Uterus (tissue), 4 donors: ENCODE measurements around the gene CD248. TPM values are rescaled to one million over a fixed set of nuclear protein-coding genes. Genes with fewer than 3 reads are reported as not detected.
A peak's percentile ranks its signal among the peaks of the same experiment; 100 is the strongest.
"Not testable (repeated sequence)": the region's sequence is repeated elsewhere in the genome, so short reads cannot be mapped to it uniquely, and the experiment has no call there.

ENCODE experiments used
- DNase-seq, 2 donors: peaks; one replicate each; pipeline ENCODE4 v3.0.0-alpha.2; 2019 to 2020
- H3K27ac ChIP-seq, 2 donors: fragments of 200-600 bp; sonication (generic); 1 replicate in 1 of 2; 2 replicates in 1 of 2; pipeline ENCODE4 v1.5.1; 2016 to 2018
- H3K27me3 ChIP-seq, 2 donors: fragments of 200-600 bp; sonication (generic); one replicate each; pipeline ENCODE4 v1.5.1; 2018 to 2019; ENCODE audit warnings: control low read depth in 1 of 2
- H3K36me3 ChIP-seq, 2 donors: fragments of 200-600 bp; sonication (generic); one replicate each; pipeline ENCODE4 v1.5.1; 2019; ENCODE audit warnings: control low read depth in 1 of 2
- H3K4me1 ChIP-seq, 2 donors: fragments of 200-600 bp; sonication (generic); one replicate each; pipeline ENCODE4 v1.5.1; 2018 to 2019; ENCODE audit warnings: control low read depth in 1 of 2
- H3K4me3 ChIP-seq, 2 donors: fragments of 200-600 bp; sonication (generic); 1 replicate in 1 of 2; 2 replicates in 1 of 2; pipeline ENCODE4 v1.5.1; 2018 to 2019; ENCODE audit warnings: mild to moderate bottlenecking in 1 of 2
- H3K9me3 ChIP-seq, 2 donors: fragments of 200-600 bp; sonication (generic); one replicate each; pipeline ENCODE4 v1.5.1; 2019; ENCODE audit warnings: control low read depth in 1 of 2
- CTCF ChIP-seq, 4 experiments: fragments of 200-600 bp in 2 of 4; fragments of 450-650 bp in 2 of 4; sonication (generic) in 2 of 4; IDR thresholded peaks; one replicate each; pipeline ENCODE4 v1.5.1; 2016 to 2019; ENCODE audit warnings: antibody characterized with exemption in 4 of 4, mild to moderate bottlenecking in 2 of 4, moderate library complexity in 1 of 4
- POLR2A ChIP-seq, 2 donors: fragments of 450-650 bp; IDR thresholded peaks; one replicate each; pipeline ENCODE4 v1.6.1; 2016; ENCODE audit warnings: antibody characterized with exemption in 2 of 2, mild to moderate bottlenecking in 1 of 2, moderate library complexity in 1 of 2
- intact Hi-C: fragments of 100-400 bp; cut with DNase I; formaldehyde crosslinking; loops from one replicate; pipeline ENCODE4 v1.15.1; 2023; ENCODE audit warnings: low total_unique reads
- total RNA-seq, 4 donors: library from RNA; depleted of rRNA in 3 of 4; stranded (reverse); fragments of >200 nt in 3 of 4; gene quantifications; one replicate each; pipeline versions ENCODE4 v1.1.0 to v1.2.4, GENCODE V29; 2014 to 2023
- donor health status: DM: yes; HTN: yes; CAD: no.

CD248 gene
- total RNA-seq, 4 donors from 2014 or later, result 14.1 to 91.2 (median 46.2) TPM

GRCh38 chr11:66321606-66322005, 4.8 kb upstream of the CD248 start:
- intact Hi-C loops, result no loop called here
- no peak overlapping the region for H3K27ac ChIP-seq
- TF ChIP-seq POLR2A (IDR thresholded peaks at IDR 0.05), result no peak
- TF ChIP-seq CTCF (IDR thresholded peaks at IDR 0.05), result no peak

GRCh38 chr11:66320748-66321147, 3.9 kb upstream of the CD248 start:
- intact Hi-C loops, DNase-seq, H3K27me3 ChIP-seq: not testable (repeated sequence)

More at GRCh38 chr11:66321606-66322005, 4.8 kb upstream of the CD248 start:
- H3K9me3 ChIP-seq, result no peaks in the 10 kb centered on the region
- H3K36me3 ChIP-seq, result no peaks in the 10 kb centered on the region
- no peaks in the 10 kb centered on the region for H3K27me3 ChIP-seq
- DNase-seq, result no peak
- no peak overlapping the region for H3K4me3 ChIP-seq
- peaks cover 0 to 8% of the 10 kb centered on the region in 2 donors for H3K4me1 ChIP-seq

DNA sequence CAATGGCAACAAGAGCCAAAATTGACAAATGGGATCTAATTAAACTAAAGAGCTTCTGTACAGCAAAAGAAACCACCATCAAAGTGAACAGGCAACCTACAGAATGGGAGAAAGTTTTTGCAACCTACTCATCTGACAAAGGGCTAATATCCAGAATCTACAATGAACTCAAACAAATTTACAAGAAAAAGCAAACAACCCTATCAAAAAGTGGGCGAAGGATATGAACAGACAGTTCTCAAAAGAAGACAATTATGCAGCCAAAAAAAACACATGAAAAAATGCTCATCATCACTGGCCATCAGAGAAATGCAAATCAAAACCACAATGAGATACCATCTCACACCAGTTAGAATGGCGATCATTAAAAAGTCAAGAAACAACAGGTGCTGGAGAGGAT, 3.4 kb upstream of the CD248 start:
- H3K4me3 ChIP-seq, intact Hi-C loops, H3K36me3 ChIP-seq, H3K27me3 ChIP-seq, DNase-seq, H3K9me3 ChIP-seq, H3K27ac ChIP-seq, H3K4me1 ChIP-seq: not testable (repeated sequence)

More at GRCh38 chr11:66320748-66321147, 3.9 kb upstream of the CD248 start:
- not testable (repeated sequence) for H3K27ac ChIP-seq, H3K9me3 ChIP-seq, H3K4me3 ChIP-seq, H3K36me3 ChIP-seq, H3K4me1 ChIP-seq

DNA sequence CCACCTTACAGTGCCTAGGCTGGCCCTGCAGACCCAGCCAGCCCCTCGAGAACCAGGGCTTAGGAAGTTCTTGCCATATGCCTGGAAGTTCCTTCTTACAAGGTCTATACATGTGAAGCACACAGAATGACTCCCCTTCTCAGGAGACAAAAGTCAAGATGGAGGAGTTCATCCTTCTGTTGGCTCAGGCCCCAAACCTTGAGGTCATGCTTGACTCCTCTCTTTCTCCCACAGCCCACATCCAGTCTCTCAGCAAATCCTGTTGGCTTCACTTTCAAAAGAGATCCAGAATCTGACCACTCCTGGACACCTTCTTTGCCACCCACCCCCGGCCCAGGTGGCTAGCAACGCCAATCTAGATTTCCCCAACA, 1.7 kb upstream of the CD248 start:
- Histone ChIP-seq H3K36me3 (no peaks in the 10 kb centered on the region), H3K4me3 (no peak overlapping the region), H3K27ac (peak overlapping the region; percentile 60 to 82), H3K27me3 (no peaks in the 10 kb centered on the region), H3K4me1 (peaks cover 0 to 8% of the 10 kb centered on the region in 2 donors), H3K9me3 (no peaks in the 10 kb centered on the region)
- intact Hi-C loops, result no loop called here
- TF ChIP-seq CTCF (IDR thresholded peaks at IDR 0.05) (no peak), POLR2A (IDR thresholded peaks at IDR 0.05) (no peak)
- DNase-seq, result peak; percentile 32 to 59

DNA sequence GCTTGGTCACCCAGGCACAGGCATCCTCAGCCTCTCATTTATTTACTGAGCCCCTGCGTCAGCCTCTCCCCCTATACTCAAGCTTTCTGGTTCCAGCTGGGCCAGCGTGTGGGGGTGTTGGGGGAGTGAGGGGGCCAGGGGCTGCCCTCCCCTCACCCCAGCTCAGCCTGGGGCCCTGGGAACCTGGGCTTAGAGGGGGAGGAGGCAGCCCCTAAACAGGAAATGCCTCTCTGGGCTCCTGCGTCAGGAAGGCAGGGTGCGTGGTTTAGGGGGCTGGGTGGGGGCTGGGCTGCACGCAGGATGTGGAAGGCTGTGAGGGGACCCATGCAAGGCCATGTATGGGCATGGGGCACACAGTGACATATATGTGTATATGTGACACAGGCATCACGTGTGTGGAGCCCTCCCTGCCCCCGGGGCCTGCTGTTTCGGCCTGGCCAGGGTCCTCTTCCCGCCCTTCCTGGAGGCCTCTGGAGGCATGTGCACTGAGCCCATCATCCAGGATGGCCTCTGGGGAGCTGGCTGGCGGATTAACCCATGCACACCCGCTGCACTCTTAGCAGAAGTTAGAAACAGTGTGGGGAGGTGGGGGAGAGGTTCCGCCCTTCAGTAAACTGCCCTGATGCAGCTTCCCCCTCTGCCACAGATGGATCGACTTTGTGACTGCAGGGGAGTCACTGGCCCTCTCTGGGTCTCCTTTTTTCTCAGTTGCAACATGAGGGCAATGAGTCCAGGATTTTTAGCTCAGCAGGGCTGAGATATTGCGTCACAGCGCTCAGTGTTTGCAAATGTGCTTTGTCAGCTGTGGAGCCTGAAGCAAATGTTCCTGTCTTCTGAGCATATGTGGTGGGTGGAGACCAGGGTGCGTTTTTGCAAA, 1.1 kb upstream of the CD248 start:
- peak overlapping the region; percentile 82 to 93 for H3K27ac ChIP-seq
- H3K4me1 ChIP-seq, result peaks cover 0 to 15% of the 10 kb centered on the region in 2 donors

More for the DNA sequence above, 1.1 kb upstream of the CD248 start:
- Histone ChIP-seq H3K9me3 (no peaks in the 10 kb centered on the region), H3K4me3 (peak overlapping the region in 1 of 2 donors; percentile 48), H3K27me3 (no peaks in the 10 kb centered on the region), H3K36me3 (no peaks in the 10 kb centered on the region)
- TF ChIP-seq CTCF (IDR thresholded peaks at IDR 0.05) (no peak), POLR2A (IDR thresholded peaks at IDR 0.05) (no peak)
- intact Hi-C loops, result no loop called here
- peak; percentile 79 to 81 for DNase-seq
